H9 (cell line): ENCODE measurements around the gene ZHX3. TPM values are rescaled to one million over a fixed set of nuclear protein-coding genes. Genes with fewer than 3 reads are reported as not detected.

Experiments
- DNase-seq: peaks from one replicate; pipeline ENCODE4 v3.0.0-alpha.2; 2017
- H2AFZ ChIP-seq: one replicate; pipeline ENCODE4 v1.6.1; 2013; ENCODE audit warnings: mild to moderate bottlenecking, low read length, control low read depth, moderate library complexity
- H2AK5ac ChIP-seq: 2 replicates; pipeline ENCODE4 v1.6.1; 2013; ENCODE audit warnings: low read length, control low read depth, mixed read lengths; ENCODE audit not compliant: insufficient read length
- H2BK120ac ChIP-seq: one replicate; pipeline ENCODE4 v1.6.1; 2013; ENCODE audit warnings: low read depth, mild to moderate bottlenecking, low read length, control low read depth, inconsistent platforms; ENCODE audit not compliant: poor library complexity, severe bottlenecking
- H2BK12ac ChIP-seq: 2 replicates; pipeline ENCODE4 v1.6.1; 2013; ENCODE audit warnings: low read length, control low read depth, mixed read lengths, low read depth; ENCODE audit not compliant: insufficient read length
- H2BK15ac ChIP-seq: 2 replicates; pipeline ENCODE4 v1.6.1; 2013; ENCODE audit warnings: low read depth, low read length, control low read depth
- H2BK20ac ChIP-seq: one replicate; pipeline ENCODE4 v1.6.1; 2013; ENCODE audit warnings: low read depth, mild to moderate bottlenecking, low read length, control low read depth, inconsistent platforms; ENCODE audit not compliant: poor library complexity, severe bottlenecking
- H2BK5ac ChIP-seq: 2 replicates; pipeline ENCODE4 v1.6.1; 2013; ENCODE audit warnings: low read length, control low read depth, mixed read lengths; ENCODE audit not compliant: insufficient read length
- H3K14ac ChIP-seq: 2 replicates; pipeline ENCODE4 v1.6.1; 2013; ENCODE audit warnings: low read length, control low read depth; ENCODE audit not compliant: insufficient read depth
- H3K18ac ChIP-seq: 2 replicates; pipeline ENCODE4 v1.6.1; 2013; ENCODE audit warnings: low read depth, mild to moderate bottlenecking, mixed read lengths, low read length, control low read depth; ENCODE audit not compliant: insufficient read length
- H3K23ac ChIP-seq: 2 replicates; pipeline ENCODE4 v1.6.1; 2013; ENCODE audit warnings: low read length, control low read depth, mixed read lengths, low read depth; ENCODE audit not compliant: insufficient read length
- H3K23me2 ChIP-seq: 2 replicates; pipeline ENCODE4 v1.6.1; 2013; ENCODE audit warnings: low read depth, mild to moderate bottlenecking, mixed read lengths, low read length, control low read depth; ENCODE audit not compliant: insufficient read length, poor library complexity, severe bottlenecking
- H3K27ac ChIP-seq: 2 replicates; pipeline ENCODE4 v1.5.1; 2013; ENCODE audit warnings: low read length, control low read depth, mixed read lengths, low read depth; ENCODE audit not compliant: insufficient read length
- H3K27me3 ChIP-seq: 2 replicates; pipeline ENCODE4 v1.6.1; 2013; ENCODE audit warnings: low read length, control low read depth, inconsistent platforms; ENCODE audit not compliant: insufficient read depth
- H3K4ac ChIP-seq: 2 replicates; pipeline ENCODE4 v1.6.1; 2013; ENCODE audit warnings: low read depth, mild to moderate bottlenecking, control low read depth, inconsistent platforms, low read length, moderate library complexity
- H3K4me1 ChIP-seq: 2 replicates; pipeline ENCODE4 v1.6.1; 2013; ENCODE audit warnings: low read length, control low read depth, inconsistent platforms; ENCODE audit not compliant: insufficient read depth
- H3K4me2 ChIP-seq: 2 replicates; pipeline ENCODE4 v1.6.1; 2013; ENCODE audit warnings: low read length, control low read depth, mixed read lengths; ENCODE audit not compliant: insufficient read length, insufficient read depth
- H3K56ac ChIP-seq: 2 replicates; pipeline ENCODE4 v1.6.1; 2013; ENCODE audit warnings: low read depth, mild to moderate bottlenecking, mixed read lengths, low read length, control low read depth; ENCODE audit not compliant: insufficient read length
- H3K79me1 ChIP-seq: 2 replicates; pipeline ENCODE4 v1.6.1; 2013; ENCODE audit warnings: low read depth, mild to moderate bottlenecking, moderate library complexity, low read length, control low read depth, inconsistent platforms; ENCODE audit not compliant: insufficient read depth, poor library complexity, severe bottlenecking
- H3K79me2 ChIP-seq: 2 replicates; pipeline ENCODE4 v1.6.1; 2013; ENCODE audit warnings: low read length, control low read depth, inconsistent platforms; ENCODE audit not compliant: insufficient read depth
- H3K9ac ChIP-seq: 2 replicates; pipeline ENCODE4 v1.6.1; 2013; ENCODE audit warnings: low read length, control low read depth, mixed read lengths; ENCODE audit not compliant: insufficient read length; ENCODE audit errors: extremely low read depth
- H3K9me3 ChIP-seq: one replicate; pipeline ENCODE4 v1.6.1; 2013; ENCODE audit warnings: low read depth, low read length, inconsistent platforms; ENCODE audit not compliant: control insufficient read depth
- H3T11ph ChIP-seq: one replicate; pipeline ENCODE4 v1.6.1; 2013; ENCODE audit warnings: mild to moderate bottlenecking, low read length, control low read depth, inconsistent platforms
- H4K20me1 ChIP-seq: one replicate; pipeline ENCODE4 v1.6.1; 2013; ENCODE audit not compliant: control insufficient read depth, insufficient read length, insufficient read depth
- H4K5ac ChIP-seq: 2 replicates; pipeline ENCODE4 v1.6.1; 2013; ENCODE audit warnings: low read depth, mild to moderate bottlenecking, mixed read lengths, low read length, control low read depth; ENCODE audit not compliant: insufficient read length
- H4K8ac ChIP-seq: replicated peaks from 2 replicates; pipeline ENCODE4 v1.6.1; 2013; ENCODE audit warnings: low read length, control low read depth, mixed read lengths, low read depth; ENCODE audit not compliant: insufficient read length
- H4K91ac ChIP-seq: 2 replicates; pipeline ENCODE4 v1.6.1; 2013; ENCODE audit warnings: low read depth, mild to moderate bottlenecking, moderate library complexity, mixed read lengths, low read length, control low read depth; ENCODE audit not compliant: insufficient read length
- H3K27ac Mint-ChIP-seq, 3 experiments: 2 replicates in 2 of 3; 3 replicates in 1 of 3; pipeline ENCODE4 v1.8.0; 2020 to 2021; ENCODE audit warnings: mixed read lengths in 3 of 3, mild to moderate bottlenecking in 1 of 3, moderate library complexity in 1 of 3
- H3K27me3 Mint-ChIP-seq: 2 replicates; pipeline ENCODE4 v1.8.0; 2021; ENCODE audit warnings: low read depth, mild to moderate bottlenecking, moderate library complexity, mixed read lengths
- H3K36me3 Mint-ChIP-seq, 3 experiments: 2 replicates in 2 of 3; 3 replicates in 1 of 3; pipeline ENCODE4 v1.8.0; 2020 to 2021; ENCODE audit warnings: low read depth in 3 of 3, mixed read lengths in 3 of 3; ENCODE audit not compliant: insufficient read depth in 1 of 3
- H3K4me1 Mint-ChIP-seq, 2 experiments: 2 replicates each; pipeline ENCODE4 v1.8.0; 2020; ENCODE audit warnings: mixed read lengths in 2 of 2
- H3K4me3 Mint-ChIP-seq, 2 experiments: 2 replicates in 1 of 2; 3 replicates in 1 of 2; pipeline ENCODE4 v1.8.0; 2020 to 2021; ENCODE audit warnings: mild to moderate bottlenecking in 2 of 2, mixed read lengths in 2 of 2, moderate library complexity in 1 of 2
- H3K9me3 Mint-ChIP-seq, 2 experiments: 2 replicates in 1 of 2; 3 replicates in 1 of 2; pipeline ENCODE4 v1.8.0; 2020; ENCODE audit warnings: mild to moderate bottlenecking in 2 of 2, mixed read lengths in 2 of 2, moderate library complexity in 1 of 2
- total RNA-seq: library from RNA; stranded (reverse); gene quantifications from 2 replicates; pipeline ENCODE4 v1.2.1, GENCODE V29; 2021
- TF ChIP-seq, protein P1 (sequence below): fragments of 200-600 bp; sonication (generic); conservative IDR thresholded peaks from 3 replicates; pipeline ENCODE4 v1.8.0; 2021; ENCODE audit warnings: antibody characterized with exemption, mild to moderate bottlenecking

The ZHX3 gene
- total RNA-seq, 1 experiment from 2014 or later = 4.4 TPM

- H3K4ac ChIP-seq = no peak overlapping the region
- H3K4me1 ChIP-seq = no peaks in the 10 kb centered on the region
- no peaks in the 10 kb centered on the region for H4K20me1 ChIP-seq
- H3K9me3 ChIP-seq = no peaks in the 10 kb centered on the region
- DNase-seq = no peak
- no peak overlapping the region for H2BK20ac ChIP-seq
- Mint-ChIP-seq H3K36me3 (no peaks in the 10 kb centered on the region), H3K9me3 (no peaks in the 10 kb centered on the region), H3K4me1 (no peaks in the 10 kb centered on the region), H3K4me3 (no peak overlapping the region), H3K27me3 (no peaks in the 10 kb centered on the region; the same call in 1 of the 2 replicates), H3K27ac (no peak overlapping the region)
- no peak overlapping the region for H4K5ac ChIP-seq
- H2BK15ac ChIP-seq = no peak overlapping the region
- no peak overlapping the region for H3K56ac ChIP-seq
- H2AK5ac ChIP-seq = no peak overlapping the region
- no peaks in the 10 kb centered on the region for H3K79me1 ChIP-seq
- H2BK120ac ChIP-seq = no peak overlapping the region
- H2BK12ac ChIP-seq = no peak overlapping the region
- H3K23ac ChIP-seq = no peak overlapping the region
- H3K27me3 ChIP-seq = no peaks in the 10 kb centered on the region
- H3K4me2 ChIP-seq = no peak overlapping the region
- H2AFZ ChIP-seq = no peak overlapping the region
- TF ChIP-seq, protein P1, sequence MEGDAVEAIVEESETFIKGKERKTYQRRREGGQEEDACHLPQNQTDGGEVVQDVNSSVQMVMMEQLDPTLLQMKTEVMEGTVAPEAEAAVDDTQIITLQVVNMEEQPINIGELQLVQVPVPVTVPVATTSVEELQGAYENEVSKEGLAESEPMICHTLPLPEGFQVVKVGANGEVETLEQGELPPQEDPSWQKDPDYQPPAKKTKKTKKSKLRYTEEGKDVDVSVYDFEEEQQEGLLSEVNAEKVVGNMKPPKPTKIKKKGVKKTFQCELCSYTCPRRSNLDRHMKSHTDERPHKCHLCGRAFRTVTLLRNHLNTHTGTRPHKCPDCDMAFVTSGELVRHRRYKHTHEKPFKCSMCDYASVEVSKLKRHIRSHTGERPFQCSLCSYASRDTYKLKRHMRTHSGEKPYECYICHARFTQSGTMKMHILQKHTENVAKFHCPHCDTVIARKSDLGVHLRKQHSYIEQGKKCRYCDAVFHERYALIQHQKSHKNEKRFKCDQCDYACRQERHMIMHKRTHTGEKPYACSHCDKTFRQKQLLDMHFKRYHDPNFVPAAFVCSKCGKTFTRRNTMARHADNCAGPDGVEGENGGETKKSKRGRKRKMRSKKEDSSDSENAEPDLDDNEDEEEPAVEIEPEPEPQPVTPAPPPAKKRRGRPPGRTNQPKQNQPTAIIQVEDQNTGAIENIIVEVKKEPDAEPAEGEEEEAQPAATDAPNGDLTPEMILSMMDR = no peak
- no peak overlapping the region for H3T11ph ChIP-seq
- H3K18ac ChIP-seq = no peak overlapping the region
- no peak overlapping the region for H3K27ac ChIP-seq
- H4K91ac ChIP-seq = no peak overlapping the region
- H3K9ac ChIP-seq = no peak overlapping the region
- no peak overlapping the region for H4K8ac ChIP-seq
- H3K79me2 ChIP-seq = no peaks in the 10 kb centered on the region
- no peak overlapping the region for H2BK5ac ChIP-seq
- peaks cover 2% of the 10 kb centered on the region for H3K23me2 ChIP-seq
- no peak overlapping the region for H3K14ac ChIP-seq
These were observed 58.2 kb downstream of the ZHX3 start for GRCh38 chr20:41259309-41259708.
